Neural progenitor cell (in vitro differentiated cells): Measurements from ENCODE around the gene NUDT4B. TPM values are rescaled to one million over a fixed set of nuclear protein-coding genes. Genes with fewer than 3 reads are reported as not detected.
"Not testable (repeated sequence)": the region's sequence is repeated elsewhere in the genome, so short reads cannot be mapped to it uniquely, and the experiment has no call there.

ENCODE experiments used
- DNase-seq: peaks from one replicate; pipeline ENCODE4 v3.0.0-alpha.2; 2016; ENCODE audit warnings: low spot score
- H2AFZ ChIP-seq: fragments of 200-600 bp; sonication (generic); replicated peaks from 2 replicates; pipeline ENCODE4 v1.6.1; 2016; ENCODE audit warnings: antibody characterized with exemption
- H3F3A ChIP-seq: fragments of 200-600 bp; sonication (generic); 2 replicates; pipeline ENCODE4 v1.6.1; 2016; ENCODE audit warnings: antibody characterized with exemption, low read depth
- H3K27ac ChIP-seq: fragments of 200-600 bp; sonication (generic); 2 replicates; pipeline ENCODE4 v1.5.1; 2016; ENCODE audit warnings: mild to moderate bottlenecking
- H3K27me3 ChIP-seq: fragments of 200-600 bp; sonication (generic); 2 replicates; pipeline ENCODE4 v1.6.1; 2016; ENCODE audit warnings: mild to moderate bottlenecking, moderate library complexity
- H3K36me3 ChIP-seq: fragments of 200-600 bp; sonication (generic); 2 replicates; pipeline ENCODE4 v1.5.1; 2016
- H3K4me1 ChIP-seq: fragments of 200-600 bp; sonication (generic); 2 replicates; pipeline ENCODE4 v1.6.1; 2016; ENCODE audit warnings: mixed run types
- H3K4me2 ChIP-seq: fragments of 200-600 bp; sonication (generic); 2 replicates; pipeline ENCODE4 v1.6.1; 2016
- H3K4me3 ChIP-seq: fragments of 200-600 bp; sonication (generic); 2 replicates; pipeline ENCODE4 v1.5.1; 2016
- H3K79me2 ChIP-seq: fragments of 200-600 bp; sonication (generic); 2 replicates; pipeline ENCODE4 v1.6.1; 2016; ENCODE audit warnings: low read depth
- H3K9ac ChIP-seq: fragments of 200-600 bp; sonication (generic); 2 replicates; pipeline ENCODE4 v1.6.1; 2016
- H3K9me3 ChIP-seq: fragments of 200-600 bp; sonication (generic); 2 replicates; pipeline ENCODE4 v1.5.1; 2016; ENCODE audit warnings: low read depth
- H4K20me1 ChIP-seq: fragments of 200-600 bp; sonication (generic); 2 replicates; pipeline ENCODE4 v1.6.1; 2016; ENCODE audit warnings: low read depth
- H3K27ac Mint-ChIP-seq: 3 replicates; pipeline ENCODE4 v1.8.0; 2021; ENCODE audit warnings: mixed read lengths
- H3K27me3 Mint-ChIP-seq: 2 replicates; pipeline ENCODE4 v1.8.0; 2022; ENCODE audit warnings: low read depth, mild to moderate bottlenecking, inconsistent platforms, moderate library complexity, mixed read lengths; ENCODE audit not compliant: insufficient read depth
- H3K36me3 Mint-ChIP-seq: 3 replicates; pipeline ENCODE4 v1.8.0; 2021; ENCODE audit warnings: mixed read lengths
- H3K4me1 Mint-ChIP-seq: 3 replicates; pipeline ENCODE4 v1.8.0; 2021; ENCODE audit warnings: mixed read lengths
- H3K4me3 Mint-ChIP-seq: 3 replicates; pipeline ENCODE4 v1.8.0; 2021; ENCODE audit warnings: mild to moderate bottlenecking, moderate library complexity, mixed read lengths
- H3K9me3 Mint-ChIP-seq: 3 replicates; pipeline ENCODE4 v1.8.0; 2020; ENCODE audit warnings: mixed read lengths
- total RNA-seq: library from RNA; depleted of rRNA; stranded (reverse); fragments of >200 nt; gene quantifications from 2 replicates; pipeline ENCODE4 v1.2.3, GENCODE V29; 2015; ENCODE audit warnings: low replicate concordance

Gene NUDT4B
- total RNA-seq: 10.9 and 21.5 TPM in 2 replicates

DNA sequence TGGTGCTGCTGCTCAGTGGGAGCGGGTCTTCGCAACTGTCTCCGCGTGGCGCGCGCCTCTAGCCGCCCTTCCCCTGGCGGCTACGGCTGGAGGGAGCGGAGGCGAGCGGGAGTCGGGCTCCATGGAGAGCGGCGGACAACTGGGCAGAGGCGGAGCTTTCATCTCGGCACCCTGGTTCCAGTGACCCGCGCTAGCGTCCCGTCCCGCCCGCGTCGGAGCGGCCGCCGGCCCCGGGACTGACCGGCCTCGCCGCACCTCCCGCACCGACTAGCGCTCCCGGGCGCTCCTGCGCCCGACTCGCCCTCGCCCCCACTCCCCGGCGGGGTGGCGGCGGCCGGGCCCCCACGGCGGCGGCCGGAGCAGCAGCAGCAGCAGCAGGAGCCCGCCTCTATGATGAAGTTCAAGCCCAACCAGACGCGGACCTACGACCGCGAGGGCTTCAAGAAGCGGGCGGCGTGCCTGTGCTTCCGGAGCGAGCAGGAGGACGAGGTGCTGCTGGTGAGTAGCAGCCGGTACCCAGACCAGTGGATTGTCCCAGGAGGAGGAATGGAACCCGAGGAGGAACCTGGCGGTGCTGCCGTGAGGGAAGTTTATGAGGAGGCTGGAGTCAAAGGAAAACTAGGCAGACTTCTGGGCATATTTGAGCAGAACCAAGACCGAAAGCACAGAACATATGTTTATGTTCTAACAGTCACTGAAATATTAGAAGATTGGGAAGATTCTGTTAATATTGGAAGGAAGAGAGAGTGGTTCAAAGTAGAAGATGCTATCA lies at the start of gene NUDT4B:
Gene NUDT4B, plus strand, starts transcription at position 212 of the 772 bp plus-strand sequence. Its CDS starts 179 bp downstream, at position 391.
- H3K36me3 ChIP-seq, H3K27ac ChIP-seq, H4K20me1 ChIP-seq, H3K9me3 ChIP-seq, H3F3A ChIP-seq, H3K79me2 ChIP-seq, H3K4me3 ChIP-seq, H3K4me1 ChIP-seq, H2AFZ ChIP-seq, H3K27me3 Mint-ChIP-seq, H3K27ac Mint-ChIP-seq, H3K4me1 Mint-ChIP-seq, DNase-seq, H3K4me3 Mint-ChIP-seq, H3K9ac ChIP-seq, H3K27me3 ChIP-seq, H3K36me3 Mint-ChIP-seq, H3K4me2 ChIP-seq, H3K9me3 Mint-ChIP-seq: not testable (repeated sequence)

- not testable (repeated sequence) for H3K27ac Mint-ChIP-seq, H3K36me3 ChIP-seq, H3F3A ChIP-seq, H3K79me2 ChIP-seq, H3K9me3 Mint-ChIP-seq, H2AFZ ChIP-seq, H4K20me1 ChIP-seq, H3K27ac ChIP-seq, H3K27me3 ChIP-seq, H3K27me3 Mint-ChIP-seq, H3K4me2 ChIP-seq, DNase-seq, H3K36me3 Mint-ChIP-seq, H3K4me3 ChIP-seq, H3K4me1 ChIP-seq, H3K4me1 Mint-ChIP-seq, H3K9ac ChIP-seq, H3K4me3 Mint-ChIP-seq, H3K9me3 ChIP-seq
Measured at GRCh38 chr1:148699357-148699756, 49.2 kb upstream of the NUDT4B start.

GRCh38 chr1:148702242-148702641 lies 46.3 kb upstream of the NUDT4B start:
- H3K9me3 ChIP-seq, H3K4me3 ChIP-seq, DNase-seq, H3K4me1 Mint-ChIP-seq, H4K20me1 ChIP-seq, H3K27ac Mint-ChIP-seq, H3K27ac ChIP-seq, H3K36me3 Mint-ChIP-seq, H3K27me3 Mint-ChIP-seq, H2AFZ ChIP-seq, H3K9me3 Mint-ChIP-seq, H3K9ac ChIP-seq, H3F3A ChIP-seq, H3K4me2 ChIP-seq, H3K27me3 ChIP-seq, H3K4me3 Mint-ChIP-seq, H3K79me2 ChIP-seq, H3K4me1 ChIP-seq, H3K36me3 ChIP-seq: not testable (repeated sequence)

- not testable (repeated sequence) for H3K27ac ChIP-seq, H2AFZ ChIP-seq, H3K4me1 Mint-ChIP-seq, H3K9me3 ChIP-seq, H3K36me3 Mint-ChIP-seq, H3K27me3 ChIP-seq, H3K4me1 ChIP-seq, H3K27me3 Mint-ChIP-seq, DNase-seq, H3K79me2 ChIP-seq, H3K4me2 ChIP-seq, H3K27ac Mint-ChIP-seq, H3K9me3 Mint-ChIP-seq, H3K36me3 ChIP-seq, H3K4me3 ChIP-seq, H3K9ac ChIP-seq, H3K4me3 Mint-ChIP-seq, H3F3A ChIP-seq, H4K20me1 ChIP-seq
Measured at GRCh38 chr1:148703973-148704591, 44.5 kb upstream of the NUDT4B start.

DNA sequence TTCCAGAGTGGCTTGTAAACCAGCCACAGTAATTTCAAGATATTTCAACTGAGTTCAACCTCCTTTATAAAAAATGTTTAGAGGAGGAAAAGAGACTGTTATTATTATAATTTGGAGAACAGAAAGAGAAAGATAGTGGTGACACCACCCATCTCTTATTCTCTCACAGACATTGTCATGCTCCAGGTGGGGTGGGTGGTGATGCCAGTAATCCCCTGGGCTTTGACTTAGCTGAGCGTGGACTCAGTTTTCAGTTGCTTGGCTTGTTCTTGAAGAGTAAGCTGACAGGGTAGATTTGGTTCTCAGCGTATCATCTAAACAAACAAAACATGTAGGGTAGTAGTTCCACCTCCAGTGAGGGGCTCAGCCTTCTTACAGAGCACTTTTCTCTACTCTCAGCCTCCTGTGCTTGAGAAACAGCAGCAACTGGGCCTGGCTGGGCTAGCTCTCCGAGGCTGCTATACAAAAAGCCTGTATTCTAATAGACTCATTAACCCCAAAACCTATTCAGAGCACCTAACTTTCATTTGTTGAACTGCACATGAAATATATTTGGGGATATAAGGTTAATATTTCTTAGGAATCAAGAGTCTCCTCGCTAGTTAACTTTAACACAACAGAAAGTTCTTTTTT lies 43.1 kb upstream of the NUDT4B start:
- not testable (repeated sequence) for H2AFZ ChIP-seq, H3K79me2 ChIP-seq, H3K4me3 Mint-ChIP-seq, H3K27me3 ChIP-seq, H3K27me3 Mint-ChIP-seq, H3K27ac Mint-ChIP-seq, H3K36me3 Mint-ChIP-seq, H3K4me2 ChIP-seq, H3K9ac ChIP-seq, H3K36me3 ChIP-seq, H3K4me1 Mint-ChIP-seq, H4K20me1 ChIP-seq, H3F3A ChIP-seq, H3K27ac ChIP-seq, H3K4me1 ChIP-seq, H3K9me3 Mint-ChIP-seq, H3K9me3 ChIP-seq, DNase-seq, H3K4me3 ChIP-seq

DNA sequence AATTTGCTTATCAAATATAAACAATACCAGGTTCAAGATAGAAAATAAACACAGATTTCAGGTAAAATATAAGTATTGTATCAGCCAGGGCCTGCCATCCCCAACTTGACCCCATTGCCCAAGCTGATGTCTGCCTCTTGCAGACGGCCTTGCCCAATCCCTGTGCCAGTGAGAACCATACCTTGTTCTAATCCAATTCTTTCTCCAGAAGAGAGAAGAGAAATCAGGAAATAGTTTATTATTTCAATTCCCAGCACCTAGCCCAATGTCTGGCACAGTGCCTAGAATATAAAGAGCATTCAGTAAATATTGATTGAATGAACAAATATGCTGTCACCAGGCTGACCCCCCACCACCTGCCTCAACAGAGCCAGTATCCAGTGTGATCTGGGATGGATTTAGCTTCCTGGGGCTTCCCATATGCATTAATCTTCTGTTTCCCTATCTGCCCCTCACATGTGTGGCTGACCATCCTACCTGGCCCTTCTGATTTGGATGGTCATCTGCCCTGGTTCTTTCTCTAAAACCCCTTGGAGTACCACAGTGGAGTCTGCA lies 39.7 kb upstream of the NUDT4B start:
- not testable (repeated sequence) for H2AFZ ChIP-seq, H3K4me3 ChIP-seq, DNase-seq, H3K4me3 Mint-ChIP-seq, H3K4me1 ChIP-seq, H3K36me3 ChIP-seq, H3K27me3 ChIP-seq, H3K27ac ChIP-seq, H3F3A ChIP-seq, H3K9ac ChIP-seq, H3K27me3 Mint-ChIP-seq, H4K20me1 ChIP-seq, H3K36me3 Mint-ChIP-seq, H3K79me2 ChIP-seq, H3K4me2 ChIP-seq, H3K9me3 Mint-ChIP-seq, H3K4me1 Mint-ChIP-seq, H3K9me3 ChIP-seq, H3K27ac Mint-ChIP-seq

- H3K4me1 Mint-ChIP-seq, H3K27me3 ChIP-seq, H3K27ac Mint-ChIP-seq, H3F3A ChIP-seq, H3K36me3 ChIP-seq, H3K36me3 Mint-ChIP-seq, DNase-seq, H3K9ac ChIP-seq, H3K4me3 Mint-ChIP-seq, H3K4me1 ChIP-seq, H2AFZ ChIP-seq, H3K9me3 ChIP-seq, H3K4me3 ChIP-seq, H3K27me3 Mint-ChIP-seq, H4K20me1 ChIP-seq, H3K4me2 ChIP-seq, H3K27ac ChIP-seq, H3K9me3 Mint-ChIP-seq, H3K79me2 ChIP-seq: not testable (repeated sequence)
Measured at GRCh38 chr1:148710772-148711523, 37.6 kb upstream of the NUDT4B start.
